Ovary (tissue), 9 donors: ENCODE results near the gene ERC1. TPM values are rescaled to one million over a fixed set of nuclear protein-coding genes. Genes with fewer than 3 reads are reported as not detected.

Source experiments
- DNase-seq, 5 donors: peaks; one replicate each; pipeline ENCODE4 v3.0.0-alpha.2; 2019 to 2020
- H3K27ac ChIP-seq, 2 donors: fragments of 200-600 bp; one replicate each; pipeline versions ENCODE4 v1.5.1 to v1.8.0; 2019 to 2022
- H3K27me3 ChIP-seq: fragments of 200-600 bp; one replicate; pipeline ENCODE4 v1.8.0; 2022
- H3K36me3 ChIP-seq: fragments of 200-600 bp; sonication (generic); one replicate; pipeline ENCODE4 v1.5.1; 2019
- H3K4me1 ChIP-seq: one replicate; pipeline ENCODE4 v1.8.1; 2013; ENCODE audit warnings: mild to moderate bottlenecking, moderate library complexity; ENCODE audit not compliant: insufficient read depth
- H3K4me3 ChIP-seq: fragments of 200-600 bp; sonication (generic); one replicate; pipeline ENCODE4 v1.5.1; 2017
- H3K9me3 ChIP-seq, 2 donors: fragments of 200-600 bp in 1 of 2; sonication (generic) in 1 of 2; one replicate each; pipeline versions ENCODE4 v1.5.1 to v1.8.1; 2013 to 2019; ENCODE audit warnings: mild to moderate bottlenecking in 1 of 2, moderate library complexity in 1 of 2
- CTCF ChIP-seq, 3 donors: fragments of 450-650 bp in 2 of 3; fragments of 200-600 bp in 1 of 3; IDR thresholded peaks; one replicate each; pipeline versions ENCODE4 v1.5.1 to v1.8.0; 2016 to 2022; ENCODE audit warnings: antibody characterized with exemption in 3 of 3, mild to moderate bottlenecking in 1 of 3
- EP300 ChIP-seq: sonication (generic); formaldehyde crosslinking; IDR thresholded peaks from one replicate; pipeline ENCODE4 v1.6.1; 2017; ENCODE audit warnings: antibody characterized with exemption
- POLR2A ChIP-seq: fragments of 450-650 bp; IDR thresholded peaks from one replicate; pipeline ENCODE4 v1.6.1; 2017; ENCODE audit warnings: antibody characterized with exemption, mild to moderate bottlenecking, moderate library complexity
- WGBS, 3 donors: extraction: QIAGEN DNeasy Blood & Tissue Kit in 1 of 3; methylation state at CpG; one replicate each; pipeline versions ENCODE4 v1.1.5 to v1.1.7; 2013 to 2017; 5-methylcytosine and 5-hydroxymethylcytosine counted together
- intact Hi-C, 4 donors: fragments of 100-400 bp; cut with DNase I; formaldehyde crosslinking; loops; one replicate each; pipeline versions ENCODE4 v1.11.0 to v1.15.1; 2022 to 2023
- polyA plus RNA-seq, 2 donors: library from polyadenylated mRNA; stranded (reverse); fragments of 200-250 nt in 1 of 2; fragments of 350-450 nt in 1 of 2; fragmentation: Illumina TruSeq in 1 of 2; extraction: RNeasy Lipid Tissue Mini Kit (QIAGEN cat#74804) in 1 of 2; gene quantifications; one replicate each; pipeline ENCODE4 v1.2.3, GENCODE V29; 2013 to 2014
- total RNA-seq, 7 donors: library from RNA; depleted of rRNA in 2 of 7; stranded (reverse); fragments of >200 nt in 2 of 7; fragmentation: NEBNext Ultra II Directional in 3 of 7; extraction: Animal tissue kit (Norgen Biotek cat#: 25700) in 3 of 7; gene quantifications; one replicate each; pipeline versions ENCODE4 v1.1.0 to v1.2.4, GENCODE V29; 2016 to 2023
- donor health status: DM: no; HTN: no; CAD: no; lungs with moderate emphysema.
- donor health status: DM: no; HTN: no; CAD: no.
- donor health status: Bipolar disorder and iron deficiency.
- donor health status: DM: yes; HTN: yes; CAD: no.
- donor health status: DM: no; HTN: no; CAD: no.
- donor health status: DM: yes; HTN: yes; CAD: no.

Gene ERC1
- total and polyA plus RNA-seq, 9 donors, result 10.4 to 65.2 (median 51.6) TPM

- WGBS, 3 donors, result 94 to 97% (median 96%) methylated on average over 4 of the region's 4 CpGs
- H3K27ac ChIP-seq, result no peak overlapping the region
- H3K36me3 ChIP-seq, result no peaks in the 10 kb centered on the region
- no peaks in the 10 kb centered on the region for H3K27me3 ChIP-seq
- no peaks in the 10 kb centered on the region for H3K9me3 ChIP-seq
- TF ChIP-seq CTCF (IDR thresholded peaks at IDR 0.05) (no peak), POLR2A (no peak), EP300 (no peak)
- H3K4me3 ChIP-seq, result no peak overlapping the region
- no peaks in the 10 kb centered on the region for H3K4me1 ChIP-seq
- DNase-seq, result no peak
- intact Hi-C loops, result no loop called here
These were observed 306.7 kb downstream of the ERC1 start for GRCh38 chr12:1297639-1298175.

GRCh38 chr12:1300460-1300859, 309.4 kb downstream of the ERC1 start:
- intact Hi-C loops, result no loop called here

GRCh38 chr12:1302201-1302870, 311.3 kb downstream of the ERC1 start:
- no peak overlapping the region for H3K4me3 ChIP-seq
- H3K4me1 ChIP-seq, result no peaks in the 10 kb centered on the region
- intact Hi-C loops, result no loop called here
- H3K27me3 ChIP-seq, result no peaks in the 10 kb centered on the region
- no peaks in the 10 kb centered on the region for H3K9me3 ChIP-seq
- TF ChIP-seq POLR2A, result no peak
- TF ChIP-seq CTCF (IDR thresholded peaks at IDR 0.05), result no peak
- no peak for TF ChIP-seq EP300
- DNase-seq, result no peak
- H3K27ac ChIP-seq, result no peak overlapping the region
- 90 to 95% (median 95%) methylated on average over 7 of the region's 7 CpGs for WGBS, 3 donors
- no peaks in the 10 kb centered on the region for H3K36me3 ChIP-seq

More at GRCh38 chr12:1300460-1300859, 309.4 kb downstream of the ERC1 start:
- H3K36me3 ChIP-seq, result no peaks in the 10 kb centered on the region
- 96 to 100% (median 97%) methylated on average over 2 of the region's 2 CpGs for WGBS, 3 donors
- H3K27me3 ChIP-seq, result no peaks in the 10 kb centered on the region
- no peaks in the 10 kb centered on the region for H3K4me1 ChIP-seq
- TF ChIP-seq EP300 (no peak), POLR2A (no peak), CTCF (IDR thresholded peaks at IDR 0.05) (no peak)
- no peak overlapping the region for H3K27ac ChIP-seq
- no peaks in the 10 kb centered on the region for H3K9me3 ChIP-seq
- DNase-seq, result no peak
- no peak overlapping the region for H3K4me3 ChIP-seq

GRCh38 chr12:1305063-1305434, 314.0 kb downstream of the ERC1 start:
- H3K9me3 ChIP-seq, result no peaks in the 10 kb centered on the region
- no peak overlapping the region for H3K27ac ChIP-seq
- H3K4me3 ChIP-seq, result no peak overlapping the region
- H3K27me3 ChIP-seq, result no peaks in the 10 kb centered on the region
- no peaks in the 10 kb centered on the region for H3K36me3 ChIP-seq
- no peak for DNase-seq
- intact Hi-C loops, result no loop called here
- WGBS, 3 donors, result 90 to 96% (median 96%) methylated on average over 3 of the region's 3 CpGs
- no peak for TF ChIP-seq EP300
- TF ChIP-seq POLR2A, result no peak
- no peak for TF ChIP-seq CTCF (IDR thresholded peaks at IDR 0.05)
- H3K4me1 ChIP-seq, result no peaks in the 10 kb centered on the region
